SIG-M5 treated with dmso at 0.1 percent for 504 hours (cell line): Measurements from ENCODE around the gene SEPTIN6.

ENCODE experiments used
- DNase-seq: peaks from one replicate; lab custom pipeline; 2025; ENCODE audit not compliant: unreplicated experiment; lab: John Stamatoyannopoulos, UW

Gene SEPTIN6

GRCh38 chrX:119659522-119659921 lies 33.4 kb downstream of the SEPTIN6 start:
- DNase-seq, result no peak

GRCh38 chrX:119655125-119655524 lies 37.8 kb downstream of the SEPTIN6 start:
- no peak for DNase-seq

DNA sequence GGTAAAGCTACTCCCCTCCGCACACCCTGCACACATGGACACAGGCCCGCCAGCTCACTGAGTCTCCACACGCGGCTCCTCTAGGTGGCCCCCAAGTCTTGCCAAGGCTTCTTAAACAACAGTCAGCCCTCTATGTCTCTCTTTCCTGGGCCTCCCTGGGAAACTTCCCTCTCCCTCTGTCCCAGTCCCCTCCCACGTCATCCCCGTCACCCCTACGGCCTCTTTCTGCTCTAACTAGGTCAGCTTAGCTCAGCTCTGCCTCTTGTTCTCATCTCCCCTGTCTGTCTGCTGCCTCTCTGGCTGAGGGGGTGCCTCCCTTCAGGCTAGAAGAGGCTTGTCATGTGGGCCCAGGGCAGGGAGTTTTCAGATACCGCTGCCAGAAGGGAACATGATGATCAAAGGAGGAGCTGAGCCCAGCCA lies 38.8 kb downstream of the SEPTIN6 start:
- no peak for DNase-seq

GRCh38 chrX:119648421-119648775 lies 44.6 kb downstream of the SEPTIN6 start:
- no peak for DNase-seq

- no peak for DNase-seq
Observed at GRCh38 chrX:119647552-119648420, 45.2 kb downstream of the SEPTIN6 start.

- DNase-seq, result no peak
Observed at GRCh38 chrX:119647089-119647488, 45.9 kb downstream of the SEPTIN6 start.

- no peak for DNase-seq
Observed at GRCh38 chrX:119646515-119646914, 46.5 kb downstream of the SEPTIN6 start.

- DNase-seq, result no peak
Observed at GRCh38 chrX:119643696-119644095, 49.3 kb downstream of the SEPTIN6 start.
